WTC11 (cell line): ENCODE data around the gene LPGAT1. TPM values are rescaled to one million over a fixed set of nuclear protein-coding genes. Genes with fewer than 3 reads are reported as not detected.

Experiments used
- ATAC-seq: fragments of 200-7000 bp; cut with Tn5 transposase; 2 replicates; pipeline ENCODE4 v1.10.0; 2021; ENCODE audit warnings: mild to moderate bottlenecking, moderate library complexity
- CTCF ChIA-PET: fragments of 300-600 bp; sonication (Branson Sonifier 250); formaldehyde crosslinking; loops from one replicate; lab custom pipeline; 2021; ENCODE audit warnings: antibody characterized with exemption; lab: Charles Lee
- POLR2A ChIA-PET: fragments of 350-600 bp; sonication (Branson Sonifier 250); formaldehyde crosslinking; loops from one replicate; lab custom pipeline; 2021; ENCODE audit warnings: antibody characterized with exemption; lab: Charles Lee
- DNase-seq: peaks from one replicate; pipeline ENCODE4 v3.0.0; 2021; ENCODE audit warnings: low spot score
- H3K27ac Mint-ChIP-seq: 2 replicates; pipeline ENCODE4 v1.8.0; 2021; ENCODE audit warnings: mixed read lengths
- H3K27me3 Mint-ChIP-seq: 2 replicates; pipeline ENCODE4 v1.8.0; 2021; ENCODE audit warnings: low read depth, mild to moderate bottlenecking, moderate library complexity, mixed read lengths
- H3K36me3 Mint-ChIP-seq: 2 replicates; pipeline ENCODE4 v1.8.0; 2021; ENCODE audit warnings: mixed read lengths
- H3K4me1 Mint-ChIP-seq: 2 replicates; pipeline ENCODE4 v1.8.0; 2022; ENCODE audit warnings: mixed read lengths
- H3K4me3 Mint-ChIP-seq: 2 replicates; pipeline ENCODE4 v1.8.0; 2021; ENCODE audit warnings: mild to moderate bottlenecking, moderate library complexity, mixed read lengths
- H3K9me3 Mint-ChIP-seq: 2 replicates; pipeline ENCODE4 v1.8.0; 2021; ENCODE audit warnings: mixed read lengths
- CREB1 ChIP-seq: sonication (generic); formaldehyde crosslinking; IDR thresholded peaks from 2 replicates; pipeline ENCODE4 v1.8.0; 2023; ENCODE audit warnings: mild to moderate bottlenecking, missing genetic modification reagents
- ELF4 ChIP-seq: sonication (generic); formaldehyde crosslinking; IDR thresholded peaks from 2 replicates; pipeline ENCODE4 v1.8.1; 2022; ENCODE audit warnings: low read depth, mild to moderate bottlenecking, moderate library complexity, missing genetic modification reagents
- ERG ChIP-seq: fragments of 250-450 bp; sonication (Bioruptor Pico); IDR thresholded peaks from 2 replicates; pipeline ENCODE4 v1.8.0; 2021; ENCODE audit warnings: mild to moderate bottlenecking
- ESRRA ChIP-seq: sonication (generic); formaldehyde crosslinking; IDR thresholded peaks from 2 replicates; pipeline ENCODE4 v1.8.1; 2022; ENCODE audit warnings: mild to moderate bottlenecking, missing genetic modification reagents, borderline replicate concordance
- GABPB1 ChIP-seq: sonication (generic); formaldehyde crosslinking; IDR thresholded peaks from 2 replicates; pipeline ENCODE4 v1.8.1; 2023; ENCODE audit warnings: mild to moderate bottlenecking, missing genetic modification reagents
- GTF2I ChIP-seq: fragments of 250-450 bp; sonication (Bioruptor Pico); conservative IDR thresholded peaks from 2 replicates; pipeline ENCODE4 v1.4.0; 2021; ENCODE audit warnings: mild to moderate bottlenecking
- IRF2 ChIP-seq: sonication (generic); formaldehyde crosslinking; IDR thresholded peaks from 2 replicates; pipeline ENCODE4 v1.8.0; 2022; ENCODE audit warnings: low read depth, missing genetic modification reagents, borderline replicate concordance
- JUN ChIP-seq: sonication (generic); formaldehyde crosslinking; IDR thresholded peaks from 2 replicates; pipeline ENCODE4 v1.8.0; 2023; ENCODE audit warnings: mild to moderate bottlenecking, missing genetic modification reagents
- NR2C2 ChIP-seq: sonication (generic); formaldehyde crosslinking; IDR thresholded peaks from 2 replicates; pipeline ENCODE4 v1.8.0; 2022; ENCODE audit warnings: mild to moderate bottlenecking, missing genetic modification reagents
- OVOL2 ChIP-seq: fragments of 250-450 bp; sonication (Bioruptor Pico); IDR thresholded peaks from 2 replicates; pipeline ENCODE4 v1.9.0; 2021; ENCODE audit warnings: mild to moderate bottlenecking, borderline replicate concordance
- SMAD3 ChIP-seq: sonication (generic); formaldehyde crosslinking; IDR thresholded peaks from 2 replicates; pipeline ENCODE4 v1.8.0; 2022; ENCODE audit warnings: missing genetic modification reagents, mild to moderate bottlenecking, borderline replicate concordance
- SMAD4 ChIP-seq: sonication (generic); formaldehyde crosslinking; IDR thresholded peaks from 2 replicates; pipeline ENCODE4 v1.8.0; 2022; ENCODE audit warnings: mild to moderate bottlenecking, missing genetic modification reagents
- SP1 ChIP-seq: sonication (generic); formaldehyde crosslinking; conservative IDR thresholded peaks from 2 replicates; pipeline ENCODE4 v1.8.1; 2022; ENCODE audit warnings: missing genetic modification reagents
- ZMAT4 ChIP-seq: fragments of 250-450 bp; sonication (Bioruptor Pico); IDR thresholded peaks from 2 replicates; pipeline ENCODE4 v1.9.0; 2021; ENCODE audit warnings: mild to moderate bottlenecking
- ZNF423 ChIP-seq: fragments of 250-450 bp; sonication (Bioruptor Pico); IDR thresholded peaks from 2 replicates; pipeline ENCODE4 v2.1.2; 2022; ENCODE audit warnings: mild to moderate bottlenecking, moderate library complexity
- ZNF512 ChIP-seq: sonication (generic); formaldehyde crosslinking; IDR thresholded peaks from 2 replicates; pipeline ENCODE4 v1.8.1; 2022; ENCODE audit warnings: missing genetic modification reagents, borderline replicate concordance
- ZSCAN18 ChIP-seq: fragments of 250-450 bp; sonication (Bioruptor Pico); IDR thresholded peaks from 2 replicates; pipeline ENCODE4 v2.1.2; 2022; ENCODE audit warnings: mild to moderate bottlenecking, moderate library complexity
- total RNA-seq: library from RNA; stranded (reverse); gene quantifications from 3 replicates; pipeline ENCODE4 v1.2.3, GENCODE V29; 2021
- TF ChIP-seq, protein P1 (sequence below): sonication (generic); formaldehyde crosslinking; IDR thresholded peaks from 2 replicates; pipeline ENCODE4 v1.8.0; 2022; ENCODE audit warnings: mild to moderate bottlenecking, missing genetic modification reagents
- TF ChIP-seq, protein P2 (sequence below): sonication (generic); formaldehyde crosslinking; IDR thresholded peaks from 2 replicates; pipeline ENCODE4 v1.8.1; 2022; ENCODE audit warnings: low read depth, mild to moderate bottlenecking, moderate library complexity, missing genetic modification reagents, borderline replicate concordance
- TF ChIP-seq, protein P3 (sequence below): sonication (generic); formaldehyde crosslinking; conservative IDR thresholded peaks from 2 replicates; pipeline ENCODE4 v1.8.1; 2022; ENCODE audit warnings: mild to moderate bottlenecking, missing genetic modification reagents
- TF ChIP-seq, protein P4 (sequence below): fragments of 250-450 bp; sonication (Bioruptor Pico); IDR thresholded peaks from 2 replicates; pipeline ENCODE4 v1.9.0; 2021; ENCODE audit warnings: moderate library complexity, mild to moderate bottlenecking, inconsistent platforms, borderline replicate concordance
- TF ChIP-seq, protein P5 (sequence below): sonication (generic); formaldehyde crosslinking; IDR thresholded peaks from 2 replicates; pipeline ENCODE4 v1.8.0; 2022; ENCODE audit warnings: mild to moderate bottlenecking, missing genetic modification reagents
- TF ChIP-seq, protein P6 (sequence below): sonication (generic); formaldehyde crosslinking; IDR thresholded peaks from 2 replicates; pipeline ENCODE4 v1.8.1; 2022; ENCODE audit warnings: mild to moderate bottlenecking, moderate library complexity, missing genetic modification reagents

LPGAT1 gene
- total RNA-seq, 1 experiment from 2014 or later, result 15.1 TPM

DNA sequence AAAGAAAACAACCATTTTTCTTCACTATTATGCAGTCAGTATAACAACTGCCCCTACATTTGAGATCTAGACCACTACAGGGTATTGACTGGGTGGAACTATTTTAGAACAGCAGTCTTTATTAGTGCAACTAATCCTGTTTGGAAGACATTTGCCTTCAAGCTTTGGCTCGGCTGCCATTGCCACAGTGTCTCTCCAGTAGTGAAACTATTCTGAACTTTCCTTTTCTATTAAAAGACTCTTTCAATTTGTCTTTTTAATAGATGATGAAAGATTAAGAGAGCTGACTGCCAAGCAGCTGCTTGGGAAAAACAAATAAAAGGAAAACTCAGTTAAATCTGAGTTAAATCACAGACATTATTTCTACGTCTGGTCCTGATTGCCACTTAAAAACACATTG is 49.3 kb downstream of the LPGAT1 start:
- TF ChIP-seq SMAD4 (CRISPR knock-in tag), result no peak
- TF ChIP-seq GABPB1 (CRISPR knock-in tag), result no peak
- no peak for TF ChIP-seq CREB1
- TF ChIP-seq, protein P1, sequence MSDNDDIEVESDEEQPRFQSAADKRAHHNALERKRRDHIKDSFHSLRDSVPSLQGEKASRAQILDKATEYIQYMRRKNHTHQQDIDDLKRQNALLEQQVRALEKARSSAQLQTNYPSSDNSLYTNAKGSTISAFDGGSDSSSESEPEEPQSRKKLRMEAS, result no peak
- no peak for TF ChIP-seq ZMAT4 (CRISPR knock-in tag)
- TF ChIP-seq SP1 (CRISPR knock-in tag), result no peak
- TF ChIP-seq IRF2, result no peak
- no peak for TF ChIP-seq NR2C2
- TF ChIP-seq, protein P2, sequence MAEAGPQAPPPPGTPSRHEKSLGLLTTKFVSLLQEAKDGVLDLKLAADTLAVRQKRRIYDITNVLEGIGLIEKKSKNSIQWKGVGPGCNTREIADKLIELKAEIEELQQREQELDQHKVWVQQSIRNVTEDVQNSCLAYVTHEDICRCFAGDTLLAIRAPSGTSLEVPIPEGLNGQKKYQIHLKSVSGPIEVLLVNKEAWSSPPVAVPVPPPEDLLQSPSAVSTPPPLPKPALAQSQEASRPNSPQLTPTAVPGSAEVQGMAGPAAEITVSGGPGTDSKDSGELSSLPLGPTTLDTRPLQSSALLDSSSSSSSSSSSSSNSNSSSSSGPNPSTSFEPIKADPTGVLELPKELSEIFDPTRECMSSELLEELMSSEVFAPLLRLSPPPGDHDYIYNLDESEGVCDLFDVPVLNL (CRISPR knock-in tag), result no peak
- TF ChIP-seq OVOL2 (CRISPR knock-in tag), result no peak
- TF ChIP-seq, protein P3, sequence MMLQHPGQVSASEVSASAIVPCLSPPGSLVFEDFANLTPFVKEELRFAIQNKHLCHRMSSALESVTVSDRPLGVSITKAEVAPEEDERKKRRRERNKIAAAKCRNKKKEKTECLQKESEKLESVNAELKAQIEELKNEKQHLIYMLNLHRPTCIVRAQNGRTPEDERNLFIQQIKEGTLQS (CRISPR knock-in tag), result no peak
- no peak for TF ChIP-seq SMAD3 (CRISPR knock-in tag)
- TF ChIP-seq ZNF423 (CRISPR knock-in tag), result no peak
- TF ChIP-seq ZNF512 (CRISPR knock-in tag), result no peak
- TF ChIP-seq ERG, result no peak
- TF ChIP-seq GTF2I, result no peak
- no peak for TF ChIP-seq ELF4
- TF ChIP-seq, protein P4, sequence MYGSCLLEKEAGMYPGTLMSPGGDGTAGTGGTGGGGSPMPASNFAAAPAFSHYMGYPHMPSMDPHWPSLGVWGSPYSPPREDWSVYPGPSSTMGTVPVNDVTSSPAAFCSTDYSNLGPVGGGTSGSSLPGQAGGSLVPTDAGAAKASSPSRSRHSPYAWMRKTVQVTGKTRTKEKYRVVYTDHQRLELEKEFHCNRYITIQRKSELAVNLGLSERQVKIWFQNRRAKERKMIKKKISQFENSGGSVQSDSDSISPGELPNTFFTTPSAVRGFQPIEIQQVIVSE, result no peak
- ChIA-PET CTCF (no interaction called here), POLR2A (no interaction called here)
- Mint-ChIP-seq H3K36me3 (no peaks in the 10 kb centered on the region), H3K27me3 (no peaks in the 10 kb centered on the region), H3K4me1 (peaks cover 7% of the 10 kb centered on the region; the same call in 1 of the 2 replicates), H3K4me3 (no peak overlapping the region), H3K27ac (no peak overlapping the region), H3K9me3 (no peaks in the 10 kb centered on the region)
- DNase-seq, result no peak
- no peak for ATAC-seq

- Mint-ChIP-seq H3K4me1 (no peaks in the 10 kb centered on the region), H3K4me3 (no peak overlapping the region), H3K27me3 (no peaks in the 10 kb centered on the region), H3K36me3 (no peaks in the 10 kb centered on the region), H3K27ac (no peak overlapping the region), H3K9me3 (no peaks in the 10 kb centered on the region)
- ChIA-PET POLR2A (no interaction called here), CTCF (interaction anchor here (1.1 kb wide), 1 partner anchor 76 kb away, joined by 4 read pairs; no protein-coding TSS in a partner anchor)
- ATAC-seq, result no peak
- DNase-seq, result no peak
- TF ChIP-seq, protein P5, sequence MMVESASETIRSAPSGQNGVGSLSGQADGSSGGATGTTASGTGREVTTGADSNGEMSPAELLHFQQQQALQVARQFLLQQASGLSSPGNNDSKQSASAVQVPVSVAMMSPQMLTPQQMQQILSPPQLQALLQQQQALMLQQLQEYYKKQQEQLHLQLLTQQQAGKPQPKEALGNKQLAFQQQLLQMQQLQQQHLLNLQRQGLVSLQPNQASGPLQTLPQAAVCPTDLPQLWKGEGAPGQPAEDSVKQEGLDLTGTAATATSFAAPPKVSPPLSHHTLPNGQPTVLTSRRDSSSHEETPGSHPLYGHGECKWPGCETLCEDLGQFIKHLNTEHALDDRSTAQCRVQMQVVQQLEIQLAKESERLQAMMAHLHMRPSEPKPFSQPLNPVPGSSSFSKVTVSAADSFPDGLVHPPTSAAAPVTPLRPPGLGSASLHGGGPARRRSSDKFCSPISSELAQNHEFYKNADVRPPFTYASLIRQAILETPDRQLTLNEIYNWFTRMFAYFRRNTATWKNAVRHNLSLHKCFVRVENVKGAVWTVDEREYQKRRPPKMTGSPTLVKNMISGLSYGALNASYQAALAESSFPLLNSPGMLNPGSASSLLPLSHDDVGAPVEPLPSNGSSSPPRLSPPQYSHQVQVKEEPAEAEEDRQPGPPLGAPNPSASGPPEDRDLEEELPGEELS, result no peak
- TF ChIP-seq ESRRA, result no peak
- TF ChIP-seq JUN (CRISPR knock-in tag), result no peak
- TF ChIP-seq ZSCAN18 (CRISPR knock-in tag), result no peak
- TF ChIP-seq, protein P6, sequence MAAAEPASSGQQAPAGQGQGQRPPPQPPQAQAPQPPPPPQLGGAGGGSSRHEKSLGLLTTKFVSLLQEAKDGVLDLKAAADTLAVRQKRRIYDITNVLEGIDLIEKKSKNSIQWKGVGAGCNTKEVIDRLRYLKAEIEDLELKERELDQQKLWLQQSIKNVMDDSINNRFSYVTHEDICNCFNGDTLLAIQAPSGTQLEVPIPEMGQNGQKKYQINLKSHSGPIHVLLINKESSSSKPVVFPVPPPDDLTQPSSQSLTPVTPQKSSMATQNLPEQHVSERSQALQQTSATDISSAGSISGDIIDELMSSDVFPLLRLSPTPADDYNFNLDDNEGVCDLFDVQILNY (CRISPR knock-in tag), result no peak
Observed at GRCh38 chr1:211775170-211775569, 55.4 kb downstream of the LPGAT1 start.
